ENCODE data around the gene GRIN1.
"Not testable (repeated sequence)": the region's sequence is repeated elsewhere in the genome, so short reads cannot be mapped to it uniquely, and the experiment has no call there.

The GRIN1 gene

GRCh38 chr9:137123468-137123837, 15.5 kb upstream of the GRIN1 start:
- TF ChIP-seq POLR2A (IDR thresholded peaks at IDR 0.05; ENCODE audit: extremely low read depth, insufficient read length) (no peak), CTCF (IDR thresholded peaks at IDR 0.05; ENCODE audit: low read depth, low read length) (no peak)
- no peak overlapping the region for H3K4me3 ChIP-seq (ENCODE audit: low read depth, low read length)
- no peak for DNase-seq (ENCODE audit: low read depth)

- DNase-seq (ENCODE audit: low read depth); H3K4me3 ChIP-seq (ENCODE audit: low read depth, low read length): not testable (repeated sequence)
Measured at GRCh38 chr9:137123952-137124462, 14.9 kb upstream of the GRIN1 start.

GRCh38 chr9:137126786-137127185, 12.2 kb upstream of the GRIN1 start:
- H3K4me3 ChIP-seq (ENCODE audit: low read depth, low read length), result peak overlapping the region; percentile 89
- DNase-seq (ENCODE audit: low read depth), result peak; percentile 29
- TF ChIP-seq CTCF (IDR thresholded peaks at IDR 0.05; ENCODE audit: low read depth, low read length), result no peak
- no peak for TF ChIP-seq MYC (IDR thresholded peaks at IDR 0.05; ENCODE audit: low read depth, low read length)
- no peak for TF ChIP-seq MAX (IDR thresholded peaks at IDR 0.05; ENCODE audit: low read depth, low read length)
- TF ChIP-seq POLR2A (IDR thresholded peaks at IDR 0.05; ENCODE audit: extremely low read depth, insufficient read length), result no peak

- DNase-seq (ENCODE audit: low read depth), result peak; percentile 86
- TF ChIP-seq MAX (IDR thresholded peaks at IDR 0.05; ENCODE audit: low read depth, low read length), result peak; percentile 38; the same call in 1 of the 2 replicates
- TF ChIP-seq MYC (IDR thresholded peaks at IDR 0.05; ENCODE audit: low read depth, low read length), result peak; percentile 55; the same call in 1 of the 2 replicates
- peak; percentile 25 for TF ChIP-seq POLR2A (IDR thresholded peaks at IDR 0.05; ENCODE audit: extremely low read depth, insufficient read length)
- TF ChIP-seq CTCF (IDR thresholded peaks at IDR 0.05; ENCODE audit: low read depth, low read length), result no peak
- peak overlapping the region; percentile 89 for H3K4me3 ChIP-seq (ENCODE audit: low read depth, low read length)
Measured at GRCh38 chr9:137127301-137128157, 11.4 kb upstream of the GRIN1 start.

- peak overlapping the region; percentile 89 for H3K4me3 ChIP-seq (ENCODE audit: low read depth, low read length)
- TF ChIP-seq CTCF (IDR thresholded peaks at IDR 0.05; ENCODE audit: low read depth, low read length) (no peak), MAX (IDR thresholded peaks at IDR 0.05; ENCODE audit: low read depth, low read length) (no peak), MYC (IDR thresholded peaks at IDR 0.05; ENCODE audit: low read depth, low read length) (no peak), POLR2A (IDR thresholded peaks at IDR 0.05; ENCODE audit: extremely low read depth, insufficient read length) (no peak)
- peak; percentile 49 for DNase-seq (ENCODE audit: low read depth)
Measured at GRCh38 chr9:137128158-137128861, 10.6 kb upstream of the GRIN1 start.

- TF ChIP-seq POLR2A (IDR thresholded peaks at IDR 0.05; ENCODE audit: extremely low read depth, insufficient read length) (no peak), MAX (IDR thresholded peaks at IDR 0.05; ENCODE audit: low read depth, low read length) (peak; percentile 36; the same call in 1 of the 2 replicates), CTCF (IDR thresholded peaks at IDR 0.05; ENCODE audit: low read depth, low read length) (no peak), MYC (IDR thresholded peaks at IDR 0.05; ENCODE audit: low read depth, low read length) (peak; percentile 18; the same call in 1 of the 2 replicates)
- peak overlapping the region; percentile 89 for H3K4me3 ChIP-seq (ENCODE audit: low read depth, low read length)
- peak; percentile 69 for DNase-seq (ENCODE audit: low read depth)
Measured at GRCh38 chr9:137128862-137129455, 10.0 kb upstream of the GRIN1 start.

Measured in NB4 (cell line).